Stomach smooth muscle (tissue), 2 donors: ENCODE measurements around the gene TPBG.

Experiments
- H3K27ac ChIP-seq: one replicate; pipeline ENCODE4 v1.7.0; 2013; ENCODE audit warnings: mild to moderate bottlenecking, low read length, inconsistent platforms
- H3K27me3 ChIP-seq, 2 donors: one replicate each; pipeline ENCODE4 v1.7.0; 2013; ENCODE audit warnings: low read length in 2 of 2; ENCODE audit not compliant: insufficient read depth in 2 of 2, control insufficient read depth in 1 of 2
- H3K36me3 ChIP-seq, 2 donors: one replicate each; pipeline ENCODE4 v1.7.0; 2013; ENCODE audit warnings: low read length in 2 of 2; ENCODE audit not compliant: control insufficient read depth in 2 of 2, insufficient read depth in 2 of 2
- H3K4me1 ChIP-seq: one replicate; pipeline ENCODE4 v1.7.0; 2013; ENCODE audit warnings: low read length; ENCODE audit not compliant: control insufficient read depth, insufficient read depth
- H3K4me3 ChIP-seq, 2 donors: one replicate each; pipeline ENCODE4 v1.7.0; 2013; ENCODE audit warnings: low read length in 2 of 2
- H3K9ac ChIP-seq, 2 donors: one replicate each; pipeline ENCODE4 v1.7.0; 2013; ENCODE audit warnings: low read length in 2 of 2, mild to moderate bottlenecking in 1 of 2
- H3K9me3 ChIP-seq, 2 donors: one replicate each; pipeline ENCODE4 v1.7.0; 2013; ENCODE audit warnings: low read length in 2 of 2; ENCODE audit not compliant: control insufficient read depth in 2 of 2
- donor health status: healthy.
- donor health status: Pancreatic carcinoma.

The TPBG gene

GRCh38 chr6:82361631-82362030, 2.0 kb upstream of the TPBG start:
- Histone ChIP-seq H3K4me1 (peaks cover 18% of the 10 kb centered on the region), H3K4me3 (no peak overlapping the region), H3K9ac (no peak overlapping the region), H3K27me3 (peaks cover 22 to 39% of the 10 kb centered on the region in 2 donors), H3K27ac (no peak overlapping the region), H3K9me3 (no peaks in the 10 kb centered on the region), H3K36me3 (no peaks in the 10 kb centered on the region)

GRCh38 chr6:82362144-82362543, 1.5 kb upstream of the TPBG start:
- no peak overlapping the region for H3K4me3 ChIP-seq
- H3K27ac ChIP-seq = no peak overlapping the region

GRCh38 chr6:82362878-82363427, 664 bp upstream of the TPBG start:
- Histone ChIP-seq H3K9me3 (no peaks in the 10 kb centered on the region), H3K27me3 (peaks cover 22 to 39% of the 10 kb centered on the region in 2 donors), H3K36me3 (no peaks in the 10 kb centered on the region), H3K4me3 (peak overlapping the region; percentile 77 to 79), H3K4me1 (peaks cover 18% of the 10 kb centered on the region), H3K27ac (no peak overlapping the region), H3K9ac (peak overlapping the region; percentile 31 to 37)

More at GRCh38 chr6:82362144-82362543, 1.5 kb upstream of the TPBG start:
- H3K9me3 ChIP-seq = no peaks in the 10 kb centered on the region
- H3K36me3 ChIP-seq = no peaks in the 10 kb centered on the region
- H3K9ac ChIP-seq = no peak overlapping the region
- peaks cover 18% of the 10 kb centered on the region for H3K4me1 ChIP-seq
- peaks cover 22 to 39% of the 10 kb centered on the region in 2 donors for H3K27me3 ChIP-seq

GRCh38 chr6:82364087-82365015, 734 bp downstream of the TPBG start:
- Histone ChIP-seq H3K4me1 (peaks cover 18% of the 10 kb centered on the region), H3K36me3 (no peaks in the 10 kb centered on the region), H3K9ac (peak overlapping the region; percentile 30 to 31), H3K27ac (peak overlapping the region; percentile 42), H3K4me3 (peak overlapping the region; percentile 77 to 79), H3K9me3 (no peaks in the 10 kb centered on the region), H3K27me3 (peaks cover 22 to 39% of the 10 kb centered on the region in 2 donors)

GRCh38 chr6:82365016-82365795, 1.6 kb downstream of the TPBG start:
- Histone ChIP-seq H3K9me3 (no peaks in the 10 kb centered on the region), H3K4me3 (peak overlapping the region; percentile 77 to 79), H3K36me3 (no peaks in the 10 kb centered on the region), H3K27ac (peak overlapping the region; percentile 42), H3K9ac (no peak overlapping the region), H3K4me1 (peaks cover 18% of the 10 kb centered on the region), H3K27me3 (peaks cover 20 to 39% of the 10 kb centered on the region in 2 donors)

- H3K4me3 ChIP-seq = no peak overlapping the region
- peaks cover 16 to 33% of the 10 kb centered on the region in 2 donors for H3K27me3 ChIP-seq
- H3K9ac ChIP-seq = no peak overlapping the region
- no peaks in the 10 kb centered on the region for H3K9me3 ChIP-seq
- no peaks in the 10 kb centered on the region for H3K36me3 ChIP-seq
- peaks cover 18% of the 10 kb centered on the region for H3K4me1 ChIP-seq
- H3K27ac ChIP-seq = no peak overlapping the region
Measured at GRCh38 chr6:82367704-82368103, 4.1 kb downstream of the TPBG start.

- Histone ChIP-seq H3K4me3 (no peak overlapping the region), H3K9ac (no peak overlapping the region), H3K9me3 (no peaks in the 10 kb centered on the region), H3K27me3 (peaks cover 2 to 8% of the 10 kb centered on the region in 2 donors), H3K27ac (no peak overlapping the region), H3K36me3 (no peaks in the 10 kb centered on the region), H3K4me1 (no peaks in the 10 kb centered on the region)
Measured at GRCh38 chr6:82370788-82371187, 7.2 kb downstream of the TPBG start.

GRCh38 chr6:82371799-82372546, 8.4 kb downstream of the TPBG start:
- H3K9me3 ChIP-seq = no peaks in the 10 kb centered on the region
- H3K4me1 ChIP-seq = no peaks in the 10 kb centered on the region
- H3K9ac ChIP-seq = no peak overlapping the region
- H3K4me3 ChIP-seq = no peak overlapping the region
- H3K27me3 ChIP-seq = no peaks in the 10 kb centered on the region
- no peaks in the 10 kb centered on the region for H3K36me3 ChIP-seq
- H3K27ac ChIP-seq = no peak overlapping the region

GRCh38 chr6:82372656-82373055, 9.0 kb downstream of the TPBG start:
- Histone ChIP-seq H3K36me3 (no peaks in the 10 kb centered on the region), H3K9ac (no peak overlapping the region), H3K9me3 (no peaks in the 10 kb centered on the region), H3K4me1 (no peaks in the 10 kb centered on the region), H3K27me3 (no peaks in the 10 kb centered on the region), H3K27ac (no peak overlapping the region), H3K4me3 (no peak overlapping the region)

GRCh38 chr6:82374516-82374915, 10.9 kb downstream of the TPBG start:
- Histone ChIP-seq H3K9ac (no peak overlapping the region), H3K4me3 (no peak overlapping the region), H3K4me1 (no peaks in the 10 kb centered on the region), H3K9me3 (no peaks in the 10 kb centered on the region), H3K36me3 (no peaks in the 10 kb centered on the region), H3K27me3 (no peaks in the 10 kb centered on the region), H3K27ac (no peak overlapping the region)
